Measurements from ENCODE around the gene SEMA4A.

DNA sequence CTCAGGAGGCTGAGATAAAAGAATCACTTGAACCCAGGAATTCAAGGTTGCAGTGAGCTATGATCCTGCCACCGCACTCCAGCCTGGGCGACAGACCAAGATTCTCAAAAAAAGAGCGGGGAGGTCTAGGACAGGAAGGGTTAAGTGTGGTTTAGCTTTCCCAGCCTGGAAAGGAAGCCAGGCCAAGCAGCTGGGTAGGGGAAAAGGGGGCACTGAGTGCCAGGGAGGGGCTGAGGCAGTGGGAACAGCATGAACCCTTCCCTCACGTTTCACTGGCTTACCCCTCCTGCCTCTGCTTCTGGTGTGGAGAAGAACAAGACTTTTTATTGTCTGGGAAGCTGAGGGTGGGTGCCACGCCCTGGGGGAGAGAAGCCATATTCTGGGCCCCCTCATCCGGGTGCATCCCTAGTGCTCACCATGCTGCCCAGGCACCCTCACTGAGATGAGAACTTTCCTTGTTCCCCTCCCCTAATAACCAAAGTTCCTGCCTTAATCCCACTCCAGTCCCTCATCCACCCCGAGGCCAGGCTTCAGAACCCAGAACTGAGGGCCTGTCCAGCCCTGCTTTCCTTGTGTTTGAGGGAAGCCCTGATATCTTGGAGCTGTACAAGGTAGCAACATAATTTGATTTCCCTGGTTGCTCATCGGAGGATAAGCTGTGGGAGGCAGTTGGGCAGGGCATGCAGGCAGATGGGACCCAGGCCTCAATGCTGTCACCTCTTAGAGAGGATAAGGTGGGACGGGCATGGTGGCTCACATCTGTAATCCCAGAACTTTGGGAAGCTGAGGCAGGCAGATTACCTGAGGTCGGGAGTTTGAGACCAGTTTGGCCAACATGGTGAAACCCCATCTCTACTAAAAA, 40.9 kb upstream of the SEMA4A start:
- TF ChIP-seq EZH2 (IDR thresholded peaks at IDR 0.05) (no peak), POLR2AphosphoS5 (IDR thresholded peaks at IDR 0.05; ENCODE audit: borderline replicate concordance, low read depth, low read length) (no peak), FOXP2 (optimal IDR thresholded peaks at IDR 0.05; ENCODE audit: control extremely low read depth, extremely low read length, insufficient read depth) (no peak)
